Colonic mucosa (tissue), 4 donors: ENCODE data around the gene IQSEC1. TPM values are rescaled to one million over a fixed set of nuclear protein-coding genes. Genes with fewer than 3 reads are reported as not detected.
A peak's percentile ranks its signal among the peaks of the same experiment; 100 is the strongest.

Source experiments
- DNase-seq: peaks from one replicate; pipeline ENCODE4 v3.0.0-alpha.2; 2020
- H3K27ac ChIP-seq: fragments of 200-600 bp; one replicate; pipeline ENCODE4 v1.8.0; 2021
- H3K27me3 ChIP-seq: fragments of 200-600 bp; one replicate; pipeline ENCODE4 v1.8.0; 2021
- H3K36me3 ChIP-seq: fragments of 200-600 bp; one replicate; pipeline ENCODE4 v1.8.0; 2021
- H3K4me1 ChIP-seq: fragments of 200-600 bp; one replicate; pipeline ENCODE4 v1.8.0; 2021; ENCODE audit warnings: mild to moderate bottlenecking
- H3K4me3 ChIP-seq: fragments of 200-600 bp; one replicate; pipeline ENCODE4 v1.8.0; 2021
- H3K9ac ChIP-seq, 2 donors: one replicate each; pipeline ENCODE4 v1.7.0; 2013; ENCODE audit warnings: control low read depth in 2 of 2, low read depth in 2 of 2, low read length in 2 of 2
- H3K9me3 ChIP-seq: fragments of 200-600 bp; one replicate; pipeline ENCODE4 v1.8.0; 2021
- intact Hi-C: fragments of 100-400 bp; cut with DNase I; formaldehyde crosslinking; loops from one replicate; pipeline ENCODE4 v1.14.1; 2022
- total RNA-seq, 2 donors: library from RNA; stranded (reverse); fragmentation: NEBNext Ultra II Directional in 1 of 2; extraction: Animal tissue kit (Norgen Biotek cat#: 25700) in 1 of 2; gene quantifications; one replicate each; pipeline ENCODE4 v1.2.1, GENCODE V29; 2021
- TF ChIP-seq, protein P1 (sequence below): fragments of 200-600 bp; IDR thresholded peaks from one replicate; pipeline ENCODE4 v1.8.0; 2022; ENCODE audit warnings: antibody characterized with exemption, mild to moderate bottlenecking
- donor health status: healthy.
- donor health status: DM: no; HTN: no; CAD: no.
- donor health status: DM: no; HTN: no; CAD: no.

Gene IQSEC1
- total RNA-seq, 2 donors from 2014 or later, result 14.8 to 19.2 TPM

GRCh38 chr3:12947504-12948369 lies 125.5 kb downstream of the IQSEC1 start:
- no peak overlapping the region for H3K4me3 ChIP-seq
- H3K27ac ChIP-seq, result no peak overlapping the region
- no peak overlapping the region for H3K9ac ChIP-seq
- peak; percentile 76 for DNase-seq
- TF ChIP-seq, protein P1, sequence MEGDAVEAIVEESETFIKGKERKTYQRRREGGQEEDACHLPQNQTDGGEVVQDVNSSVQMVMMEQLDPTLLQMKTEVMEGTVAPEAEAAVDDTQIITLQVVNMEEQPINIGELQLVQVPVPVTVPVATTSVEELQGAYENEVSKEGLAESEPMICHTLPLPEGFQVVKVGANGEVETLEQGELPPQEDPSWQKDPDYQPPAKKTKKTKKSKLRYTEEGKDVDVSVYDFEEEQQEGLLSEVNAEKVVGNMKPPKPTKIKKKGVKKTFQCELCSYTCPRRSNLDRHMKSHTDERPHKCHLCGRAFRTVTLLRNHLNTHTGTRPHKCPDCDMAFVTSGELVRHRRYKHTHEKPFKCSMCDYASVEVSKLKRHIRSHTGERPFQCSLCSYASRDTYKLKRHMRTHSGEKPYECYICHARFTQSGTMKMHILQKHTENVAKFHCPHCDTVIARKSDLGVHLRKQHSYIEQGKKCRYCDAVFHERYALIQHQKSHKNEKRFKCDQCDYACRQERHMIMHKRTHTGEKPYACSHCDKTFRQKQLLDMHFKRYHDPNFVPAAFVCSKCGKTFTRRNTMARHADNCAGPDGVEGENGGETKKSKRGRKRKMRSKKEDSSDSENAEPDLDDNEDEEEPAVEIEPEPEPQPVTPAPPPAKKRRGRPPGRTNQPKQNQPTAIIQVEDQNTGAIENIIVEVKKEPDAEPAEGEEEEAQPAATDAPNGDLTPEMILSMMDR, result no peak
- H3K27me3 ChIP-seq, result no peaks in the 10 kb centered on the region
- no peaks in the 10 kb centered on the region for H3K9me3 ChIP-seq
- intact Hi-C loops, result no loop called here
- no peaks in the 10 kb centered on the region for H3K4me1 ChIP-seq
- H3K36me3 ChIP-seq, result no peaks in the 10 kb centered on the region

DNA sequence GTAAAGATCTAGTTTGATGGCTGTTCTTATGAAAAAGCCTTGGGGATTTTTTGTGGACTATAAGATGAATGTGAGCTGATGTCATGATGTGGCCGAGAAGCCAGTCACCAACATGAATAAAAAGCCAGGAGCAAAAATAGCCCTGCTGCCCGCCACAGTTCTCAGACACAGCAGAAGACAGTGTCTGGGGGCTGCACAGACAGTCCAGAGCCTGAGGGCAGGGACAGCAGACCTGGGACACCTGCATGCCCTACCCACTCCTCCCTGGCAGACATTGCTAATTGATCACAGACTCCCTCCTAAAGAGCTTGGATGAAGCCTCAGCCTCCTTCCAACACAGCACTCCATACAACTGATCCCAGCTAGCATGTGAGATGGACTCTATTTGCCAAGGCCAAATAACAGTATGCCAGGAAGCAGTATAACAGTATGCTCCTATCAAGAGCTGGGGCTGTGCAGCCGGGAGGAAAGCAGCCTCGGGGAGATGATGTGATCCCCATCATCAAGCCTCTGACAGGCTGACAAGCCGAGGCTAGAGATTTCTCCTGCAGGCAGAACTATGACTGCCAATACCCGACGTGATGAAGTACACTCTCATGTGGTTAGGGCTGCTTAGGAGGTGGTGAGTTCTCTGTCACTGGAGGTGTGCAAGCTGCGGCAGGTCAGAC lies 126.4 kb downstream of the IQSEC1 start:
- H3K4me1 ChIP-seq, result no peaks in the 10 kb centered on the region

DNA sequence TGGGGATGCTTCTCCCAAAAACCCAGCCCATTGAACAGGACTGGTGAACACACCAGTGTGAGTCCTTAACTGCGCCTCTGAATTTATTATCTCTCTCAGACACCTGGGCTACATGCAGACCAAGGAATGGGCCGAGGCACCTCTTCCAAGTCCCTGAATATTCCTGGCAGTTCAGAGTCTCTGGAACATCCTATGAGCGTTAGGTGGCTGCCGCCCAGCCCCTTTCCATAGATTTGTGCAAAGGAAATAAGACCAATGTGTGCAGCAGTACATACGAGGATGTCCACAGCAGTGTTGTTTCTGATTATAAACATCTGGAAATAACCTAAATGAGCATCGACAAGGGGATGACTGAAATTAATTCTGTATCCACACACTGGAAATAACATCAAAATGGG lies 127.0 kb downstream of the IQSEC1 start:
- no peaks in the 10 kb centered on the region for H3K9me3 ChIP-seq
- H3K27ac ChIP-seq, result no peak overlapping the region
- H3K36me3 ChIP-seq, result no peaks in the 10 kb centered on the region
- intact Hi-C loops, result no loop called here
- TF ChIP-seq, protein P1, result no peak
- H3K9ac ChIP-seq, result no peak overlapping the region
- H3K4me1 ChIP-seq, result no peaks in the 10 kb centered on the region
- no peak overlapping the region for H3K4me3 ChIP-seq
- no peaks in the 10 kb centered on the region for H3K27me3 ChIP-seq
- no peak for DNase-seq

More for the DNA sequence above, 126.4 kb downstream of the IQSEC1 start:
- H3K27ac ChIP-seq, result no peak overlapping the region
- no peaks in the 10 kb centered on the region for H3K27me3 ChIP-seq
- TF ChIP-seq, protein P1, result no peak
- no peak for DNase-seq
- H3K9me3 ChIP-seq, result no peaks in the 10 kb centered on the region
- no peak overlapping the region for H3K9ac ChIP-seq
- intact Hi-C loops, result no loop called here
- no peak overlapping the region for H3K4me3 ChIP-seq
- no peaks in the 10 kb centered on the region for H3K36me3 ChIP-seq

DNA sequence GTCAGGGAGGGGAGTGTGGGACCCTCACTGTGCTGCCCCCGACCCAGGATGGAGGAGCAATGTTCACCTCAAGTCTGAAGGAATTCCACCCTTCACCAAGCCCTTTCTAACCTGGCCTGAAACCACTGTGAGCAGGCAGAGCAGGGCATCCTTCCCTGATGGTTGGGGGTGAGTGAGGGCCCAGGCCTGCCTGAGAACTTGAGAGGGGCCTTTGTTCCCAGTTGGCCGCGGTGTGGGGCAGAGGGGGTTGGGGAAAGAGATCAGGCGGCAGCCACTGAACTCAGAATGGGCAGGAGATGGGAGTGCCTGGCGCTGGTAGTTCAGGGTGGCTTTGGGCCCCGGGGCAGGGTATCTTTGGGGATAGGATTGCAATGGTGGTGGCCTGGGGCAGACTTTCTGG lies 128.4 kb downstream of the IQSEC1 start:
- no peak for DNase-seq
- TF ChIP-seq, protein P1, result no peak
- Histone ChIP-seq H3K4me1 (no peaks in the 10 kb centered on the region), H3K36me3 (no peaks in the 10 kb centered on the region), H3K9ac (no peak overlapping the region), H3K4me3 (no peak overlapping the region), H3K27me3 (no peaks in the 10 kb centered on the region), H3K9me3 (no peaks in the 10 kb centered on the region), H3K27ac (no peak overlapping the region)
- intact Hi-C loops, result no loop called here

- Histone ChIP-seq H3K27me3 (no peaks in the 10 kb centered on the region), H3K4me3 (no peak overlapping the region), H3K9me3 (no peaks in the 10 kb centered on the region), H3K4me1 (no peaks in the 10 kb centered on the region), H3K9ac (no peak overlapping the region), H3K36me3 (no peaks in the 10 kb centered on the region), H3K27ac (no peak overlapping the region)
- no peak for DNase-seq
- intact Hi-C loops, result no loop called here
- TF ChIP-seq, protein P1, result no peak
Observed at GRCh38 chr3:12944413-12944812, 128.8 kb downstream of the IQSEC1 start.
